H54 (cell line): Measurements from ENCODE around the gene CGNL1.

ENCODE experiments used
- DNase-seq: peaks from one replicate; pipeline ENCODE4 v3.0.0; 2011; ENCODE audit warnings: low spot score, mixed read lengths; ENCODE audit not compliant: insufficient read length
- FAIRE-seq: peaks from 3 replicates; lab custom pipeline; 2011; peaks lifted over from hg19 to GRCh38; lab: Jason Lieb, UNC
- POLR2A ChIP-seq: IDR thresholded peaks from 2 replicates; pipeline ENCODE4 v1.6.1; 2011; ENCODE audit warnings: low read depth, mild to moderate bottlenecking, low read length

Gene CGNL1, protein sequence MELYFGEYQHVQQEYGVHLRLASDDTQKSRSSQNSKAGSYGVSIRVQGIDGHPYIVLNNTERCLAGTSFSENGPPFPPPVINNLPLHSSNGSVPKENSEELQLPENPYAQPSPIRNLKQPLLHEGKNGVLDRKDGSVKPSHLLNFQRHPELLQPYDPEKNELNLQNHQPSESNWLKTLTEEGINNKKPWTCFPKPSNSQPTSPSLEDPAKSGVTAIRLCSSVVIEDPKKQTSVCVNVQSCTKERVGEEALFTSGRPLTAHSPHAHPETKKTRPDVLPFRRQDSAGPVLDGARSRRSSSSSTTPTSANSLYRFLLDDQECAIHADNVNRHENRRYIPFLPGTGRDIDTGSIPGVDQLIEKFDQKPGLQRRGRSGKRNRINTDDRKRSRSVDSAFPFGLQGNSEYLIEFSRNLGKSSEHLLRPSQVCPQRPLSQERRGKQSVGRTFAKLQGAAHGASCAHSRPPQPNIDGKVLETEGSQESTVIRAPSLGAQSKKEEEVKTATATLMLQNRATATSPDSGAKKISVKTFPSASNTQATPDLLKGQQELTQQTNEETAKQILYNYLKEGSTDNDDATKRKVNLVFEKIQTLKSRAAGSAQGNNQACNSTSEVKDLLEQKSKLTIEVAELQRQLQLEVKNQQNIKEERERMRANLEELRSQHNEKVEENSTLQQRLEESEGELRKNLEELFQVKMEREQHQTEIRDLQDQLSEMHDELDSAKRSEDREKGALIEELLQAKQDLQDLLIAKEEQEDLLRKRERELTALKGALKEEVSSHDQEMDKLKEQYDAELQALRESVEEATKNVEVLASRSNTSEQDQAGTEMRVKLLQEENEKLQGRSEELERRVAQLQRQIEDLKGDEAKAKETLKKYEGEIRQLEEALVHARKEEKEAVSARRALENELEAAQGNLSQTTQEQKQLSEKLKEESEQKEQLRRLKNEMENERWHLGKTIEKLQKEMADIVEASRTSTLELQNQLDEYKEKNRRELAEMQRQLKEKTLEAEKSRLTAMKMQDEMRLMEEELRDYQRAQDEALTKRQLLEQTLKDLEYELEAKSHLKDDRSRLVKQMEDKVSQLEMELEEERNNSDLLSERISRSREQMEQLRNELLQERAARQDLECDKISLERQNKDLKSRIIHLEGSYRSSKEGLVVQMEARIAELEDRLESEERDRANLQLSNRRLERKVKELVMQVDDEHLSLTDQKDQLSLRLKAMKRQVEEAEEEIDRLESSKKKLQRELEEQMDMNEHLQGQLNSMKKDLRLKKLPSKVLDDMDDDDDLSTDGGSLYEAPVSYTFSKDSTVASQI

DNA sequence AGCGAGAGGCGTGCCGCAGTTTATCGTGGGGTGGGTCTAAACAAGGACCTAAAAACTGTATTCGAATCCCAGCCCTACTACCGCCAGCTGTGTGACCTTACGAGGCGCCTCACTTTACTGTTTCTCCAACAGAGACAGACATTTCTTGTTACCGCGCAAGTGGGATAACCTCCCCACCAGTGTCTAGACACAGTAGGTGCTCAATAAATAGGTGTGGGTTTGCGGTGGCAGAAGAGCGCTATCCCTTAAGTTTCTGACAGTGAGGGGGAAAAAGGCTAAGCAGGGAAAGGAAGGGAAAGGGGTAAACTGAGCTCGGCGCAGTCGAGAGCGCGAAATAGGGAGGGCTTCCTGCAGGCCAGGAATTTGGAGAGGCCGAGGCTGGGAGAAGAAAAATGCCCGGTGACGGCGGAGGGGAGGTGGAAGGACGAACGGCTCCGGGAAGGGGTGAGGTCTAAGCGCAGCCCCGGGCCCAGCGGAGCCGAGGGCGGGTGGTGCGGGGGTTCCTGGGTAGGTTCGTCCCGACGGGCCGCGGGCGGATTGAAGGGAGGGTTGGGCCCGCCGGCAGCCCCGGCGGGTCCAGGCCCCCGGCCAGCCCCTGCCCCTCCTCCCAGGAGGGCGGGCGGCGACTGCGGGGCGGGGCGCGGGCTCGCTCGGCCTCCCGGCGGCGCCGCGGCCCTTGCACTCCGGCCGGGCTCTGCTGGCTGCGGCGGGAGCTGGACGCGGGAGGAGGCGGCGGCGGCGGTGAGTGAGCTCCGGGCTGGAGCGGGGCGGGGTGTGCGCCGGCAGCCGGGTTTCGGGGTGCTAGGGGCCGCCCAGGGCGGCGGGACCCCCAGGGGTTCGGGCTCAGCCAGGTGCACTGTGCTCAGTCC, at the start of gene CGNL1:
CGNL1 (plus strand) TSS at position 679 of the 869 bp plus-strand sequence. CDS start 61,495 bp downstream, outside the sequence.
- peak; percentile 33 for DNase-seq
- FAIRE-seq, result no peak
- 0 out of 2 replicates have a peak, but pooled peaks have one; percentile 30 for TF ChIP-seq POLR2A

DNA sequence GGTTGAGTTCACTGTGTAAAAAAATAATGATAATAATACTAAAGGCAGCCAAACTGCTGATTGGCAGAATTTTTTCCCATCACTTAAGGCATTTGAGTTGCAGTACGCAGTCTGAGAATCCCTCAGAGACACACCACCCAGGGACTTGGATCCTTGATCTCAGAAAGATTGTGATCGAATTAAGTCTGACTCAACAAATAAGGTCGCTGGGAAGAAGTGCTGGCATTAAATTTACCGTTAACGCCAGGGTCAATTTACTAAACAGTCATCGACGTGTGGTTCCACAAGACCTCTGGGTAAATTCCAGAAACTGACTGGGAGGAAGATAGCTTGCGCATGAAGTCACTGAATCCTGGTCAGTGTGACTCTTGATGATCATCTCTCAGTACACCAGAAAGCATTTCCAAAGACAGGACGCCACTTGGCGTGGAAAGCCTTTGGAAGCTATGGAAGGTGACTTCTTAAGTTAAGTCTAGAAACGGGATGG, 48.3 kb upstream of the CGNL1 start:
- peak; percentile 51 for DNase-seq
- peak; percentile 33 for FAIRE-seq
- TF ChIP-seq POLR2A, result no peak

DNA sequence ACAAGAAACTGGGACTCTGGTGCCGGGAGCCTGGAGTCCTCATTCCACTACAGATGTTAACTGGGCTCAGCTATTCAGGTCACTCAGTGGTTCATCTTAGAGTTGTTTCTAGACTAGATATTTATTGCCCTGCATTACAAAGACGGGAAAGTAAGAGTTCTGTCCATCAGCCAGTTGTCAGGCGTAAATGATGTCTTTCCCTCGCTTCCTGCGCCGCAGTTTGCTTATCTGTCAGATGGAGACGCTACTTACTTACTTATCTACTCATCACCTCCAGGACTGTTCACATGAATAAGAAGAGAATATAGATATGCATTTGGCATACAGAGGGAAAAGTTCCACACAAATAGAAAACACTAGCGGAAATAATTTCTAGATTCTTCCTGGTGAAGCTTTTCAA, 47.8 kb upstream of the CGNL1 start:
- no peak for FAIRE-seq

DNA sequence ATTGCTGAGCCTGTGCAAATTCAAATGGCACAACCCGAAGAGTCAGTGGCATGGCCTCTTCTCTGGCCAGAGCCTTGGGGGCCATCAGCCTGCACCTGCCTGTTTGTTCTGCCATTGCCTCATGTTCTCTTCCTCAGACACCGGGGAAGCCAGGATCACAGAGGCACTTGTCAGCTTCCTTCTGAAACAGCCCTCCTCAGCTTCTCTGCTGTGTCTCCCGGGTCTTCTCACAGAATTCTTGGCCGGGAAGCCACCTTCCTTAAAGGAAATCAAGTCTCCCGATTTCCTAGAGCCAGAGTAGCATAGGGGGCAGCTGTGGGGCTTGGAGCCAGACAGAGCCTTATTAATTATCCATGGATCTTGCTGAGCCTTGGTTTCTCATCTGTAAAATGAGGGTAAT, 47.4 kb upstream of the CGNL1 start:
- DNase-seq, result no peak
- no peak for TF ChIP-seq POLR2A
- FAIRE-seq, result no peak

More for the DNA sequence above, 47.8 kb upstream of the CGNL1 start:
- DNase-seq, result no peak
- TF ChIP-seq POLR2A, result no peak

DNA sequence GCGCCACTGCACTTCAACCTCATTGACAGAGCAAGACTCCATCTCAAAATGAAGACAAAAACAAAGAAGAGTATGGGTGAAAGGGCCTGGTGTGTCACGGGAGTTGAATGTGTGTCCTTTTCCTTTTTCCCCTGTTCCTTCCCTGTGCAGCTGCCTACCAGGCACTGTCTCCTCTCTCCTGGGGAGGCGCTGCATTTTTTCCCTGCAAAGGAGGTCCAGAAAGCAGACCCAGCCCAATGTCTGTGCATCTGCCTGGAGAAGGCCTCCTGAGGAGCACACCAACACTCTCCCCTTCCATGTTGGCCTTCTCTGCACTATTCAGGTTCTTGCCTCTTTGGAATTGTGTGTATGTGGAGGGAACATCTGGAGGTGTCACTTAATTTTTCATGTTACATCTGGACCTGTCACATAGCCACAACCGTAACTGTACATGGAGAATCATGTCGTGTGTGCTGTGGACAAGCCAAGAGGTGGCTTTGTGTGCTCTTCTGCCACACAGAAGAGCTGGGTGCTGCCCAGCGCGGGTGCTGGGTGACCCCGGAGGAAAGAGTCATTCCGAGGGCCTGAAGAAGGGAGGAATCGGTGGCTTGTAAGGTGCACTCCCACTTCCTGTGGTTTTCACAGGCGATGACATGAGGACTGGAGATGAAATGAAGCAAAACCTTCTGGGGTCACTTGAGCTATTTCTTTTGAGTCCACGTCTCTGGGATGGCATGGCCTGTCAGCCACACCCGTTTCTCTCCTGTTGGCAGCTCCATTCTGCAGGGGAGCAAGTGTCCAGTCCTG, 46.5 kb upstream of the CGNL1 start:
- FAIRE-seq, result no peak
- TF ChIP-seq POLR2A, result no peak
- no peak for DNase-seq

DNA sequence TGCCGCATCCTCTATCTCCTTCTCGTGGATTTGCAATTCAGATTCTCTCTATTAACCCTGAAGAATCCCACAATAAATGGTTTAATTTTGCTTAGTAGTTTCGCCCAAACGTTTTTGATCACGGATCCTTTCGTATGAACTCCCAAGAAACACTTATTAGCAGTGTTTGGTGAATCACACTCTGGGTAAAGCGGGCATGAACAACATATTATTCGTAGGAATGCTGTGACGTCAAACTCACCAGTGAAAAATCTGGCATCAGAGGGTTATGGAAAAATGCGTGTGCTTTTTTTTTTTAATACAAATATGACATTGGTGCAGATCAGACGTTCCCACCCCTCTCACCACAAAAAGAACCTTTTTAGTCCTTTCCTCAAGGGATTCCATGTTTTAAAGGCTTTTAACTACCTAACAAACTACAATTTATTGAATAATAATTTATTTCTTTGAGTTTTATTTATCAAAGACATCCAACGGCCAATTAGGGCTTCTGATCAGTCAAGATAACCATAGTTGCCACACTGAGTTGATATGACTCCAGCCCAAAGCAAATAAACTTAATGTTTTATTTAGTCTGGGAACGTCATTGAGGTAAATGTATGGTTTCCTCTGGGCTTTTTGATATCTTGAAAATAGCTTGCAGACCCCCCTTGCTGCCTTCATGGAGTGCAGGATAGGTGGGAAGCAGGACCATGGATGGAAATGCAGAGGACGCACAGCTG, 45.5 kb upstream of the CGNL1 start:
- TF ChIP-seq POLR2A, result no peak
- DNase-seq, result no peak
- no peak for FAIRE-seq

DNA sequence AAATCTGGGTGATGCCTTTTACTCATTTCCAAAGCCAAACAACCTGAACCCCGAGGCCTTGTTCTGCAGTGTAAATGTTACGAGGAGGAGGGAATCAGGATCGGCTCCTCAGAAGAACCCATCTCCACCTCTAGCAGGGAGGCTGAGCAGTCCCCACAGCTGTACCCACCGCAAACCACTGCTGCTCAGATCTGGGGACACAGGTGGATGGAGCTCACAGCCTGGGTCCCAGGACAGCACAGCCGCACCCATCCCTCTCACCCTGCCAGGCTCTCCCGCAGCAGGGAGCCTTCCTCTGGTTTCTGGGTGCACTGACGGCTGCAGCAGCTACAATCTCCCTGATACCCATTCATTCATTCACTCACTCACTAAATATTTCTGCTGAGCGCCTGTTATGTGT, 44.0 kb upstream of the CGNL1 start:
- TF ChIP-seq POLR2A, result no peak
- FAIRE-seq (no peak), DNase-seq (no peak)

DNA sequence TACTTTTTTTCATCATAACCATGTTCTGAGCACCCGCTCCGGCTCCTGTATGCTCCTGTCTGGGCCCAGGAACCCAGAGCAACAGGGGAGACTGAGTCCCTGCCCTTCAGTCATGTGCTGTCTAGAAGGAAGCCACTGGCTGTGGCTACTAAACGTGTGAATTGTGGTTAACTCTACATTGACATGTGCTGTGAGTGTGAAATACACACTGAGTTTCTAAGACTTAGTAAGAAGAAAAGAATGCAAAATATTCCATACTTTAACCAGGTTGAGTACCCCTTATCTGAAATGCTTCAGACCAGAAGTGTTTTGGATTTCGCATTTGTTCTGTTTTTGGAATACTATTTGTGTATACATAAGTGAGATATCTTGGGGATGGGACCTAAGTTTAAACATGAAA, 42.8 kb upstream of the CGNL1 start:
- TF ChIP-seq POLR2A, result no peak
- DNase-seq (no peak), FAIRE-seq (no peak)

DNA sequence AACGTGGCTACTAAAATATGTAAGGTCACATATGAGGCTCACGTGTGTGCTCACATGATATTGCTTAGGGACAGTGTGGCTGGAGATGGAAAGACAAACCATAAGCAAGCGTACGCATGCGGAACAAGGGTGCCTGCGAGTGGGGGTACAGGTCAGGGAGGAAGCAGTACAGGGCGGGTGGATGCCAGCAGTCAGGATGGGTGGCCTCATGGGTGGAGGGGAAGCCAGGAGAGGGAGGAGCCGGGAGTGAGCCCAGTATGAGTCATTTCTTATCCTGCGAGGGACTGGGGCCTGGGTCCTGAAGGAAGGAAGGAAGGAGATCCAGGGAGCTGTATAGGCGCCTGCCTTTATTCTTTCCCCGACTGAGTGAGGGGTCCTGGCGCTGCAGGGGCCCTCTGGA, 42.0 kb upstream of the CGNL1 start:
- peak; percentile 35 for DNase-seq
- FAIRE-seq, result no peak

DNA sequence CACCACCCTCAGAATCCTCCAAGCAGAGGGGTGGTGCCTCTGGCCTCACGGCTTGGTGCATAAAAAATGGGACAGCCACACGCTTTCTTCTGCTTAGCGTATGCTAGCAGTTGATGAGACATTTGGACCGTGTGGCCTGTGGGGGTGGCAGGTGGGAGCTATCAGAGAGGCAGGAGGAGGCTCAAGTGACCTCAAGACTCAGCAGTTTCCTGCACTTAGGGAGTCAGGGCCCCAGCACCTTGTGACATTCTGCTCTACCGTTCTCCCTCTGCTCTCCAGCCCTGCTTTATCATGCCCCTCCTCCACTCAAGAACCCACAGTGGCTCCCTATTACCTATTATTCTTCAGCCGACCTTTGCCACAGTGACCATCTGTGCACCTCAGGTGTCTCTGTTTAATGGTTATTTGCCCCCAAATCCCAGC, 41.0 kb upstream of the CGNL1 start:
- DNase-seq (no peak), FAIRE-seq (no peak)
- TF ChIP-seq POLR2A, result no peak

More for the DNA sequence above, 42.0 kb upstream of the CGNL1 start:
- TF ChIP-seq POLR2A, result no peak

DNA sequence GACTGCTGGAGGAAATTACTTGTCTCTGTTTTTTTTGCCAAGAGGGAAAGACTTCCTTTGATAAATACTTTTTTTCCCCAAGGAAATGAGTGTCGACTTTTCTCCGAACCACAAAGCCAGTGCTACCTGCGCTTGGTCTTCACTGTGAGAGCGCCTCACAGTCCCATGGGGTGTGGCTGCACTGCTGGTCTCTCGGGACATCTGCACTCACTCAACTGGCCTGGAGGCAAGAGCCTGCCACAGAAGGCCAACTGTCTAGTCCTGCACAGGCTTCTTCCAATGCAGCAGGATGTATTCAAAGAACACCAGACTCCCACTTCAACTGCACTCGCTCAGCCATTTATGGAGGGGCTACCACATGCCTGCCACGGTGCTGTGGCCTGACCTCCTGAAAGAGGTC, 40.6 kb upstream of the CGNL1 start:
- no peak for FAIRE-seq
- TF ChIP-seq POLR2A, result no peak
- no peak for DNase-seq
